HCT116 (cell line): ENCODE measurements around the gene CAMK1D.

Experiments used
- EZH2phosphoT487 ChIP-seq: fragments of 200-600 bp; IDR thresholded peaks from 2 replicates; pipeline ENCODE4 v1.6.1; 2018; ENCODE audit warnings: antibody characterized with exemption, borderline replicate concordance
- POLR2A ChIP-seq: IDR thresholded peaks from 2 replicates; pipeline ENCODE4 v1.7.0; 2011; ENCODE audit warnings: borderline replicate concordance; ENCODE audit not compliant: insufficient read depth, insufficient read length; ENCODE audit errors: extremely low read depth
- POLR2AphosphoS5 ChIP-seq: IDR thresholded peaks from 2 replicates; pipeline ENCODE4 v1.6.1; 2011; ENCODE audit warnings: mild to moderate bottlenecking, low read depth, low read length, moderate library complexity
- SIN3A ChIP-seq: IDR thresholded peaks from 2 replicates; pipeline ENCODE4 v1.6.1; 2012; ENCODE audit warnings: low read depth
- ZNF274 ChIP-seq: fragments of 200-500 bp; sonication (Bioruptor generic); IDR thresholded peaks from 2 replicates; pipeline ENCODE4 v1.6.1; 2014; ENCODE audit warnings: mild to moderate bottlenecking, low read depth, low read length, inconsistent platforms
- TF ChIP-seq, protein P1 (sequence below), 3 experiments: fragments of 200-600 bp in 1 of 3; sonication (generic) in 1 of 3; IDR thresholded peaks in 2 of 3; conservative IDR thresholded peaks in 1 of 3; 2 replicates each; pipeline ENCODE4 v1.5.1; 2012 to 2017; ENCODE audit warnings: low read depth in 2 of 3, low read length in 2 of 3, antibody characterized with exemption in 1 of 3, borderline replicate concordance in 1 of 3, control low read depth in 1 of 3, mild to moderate bottlenecking in 1 of 3, mixed read lengths in 1 of 3, mixed run types in 1 of 3, moderate library complexity in 1 of 3; ENCODE audit not compliant: insufficient read depth in 1 of 3

DNA sequence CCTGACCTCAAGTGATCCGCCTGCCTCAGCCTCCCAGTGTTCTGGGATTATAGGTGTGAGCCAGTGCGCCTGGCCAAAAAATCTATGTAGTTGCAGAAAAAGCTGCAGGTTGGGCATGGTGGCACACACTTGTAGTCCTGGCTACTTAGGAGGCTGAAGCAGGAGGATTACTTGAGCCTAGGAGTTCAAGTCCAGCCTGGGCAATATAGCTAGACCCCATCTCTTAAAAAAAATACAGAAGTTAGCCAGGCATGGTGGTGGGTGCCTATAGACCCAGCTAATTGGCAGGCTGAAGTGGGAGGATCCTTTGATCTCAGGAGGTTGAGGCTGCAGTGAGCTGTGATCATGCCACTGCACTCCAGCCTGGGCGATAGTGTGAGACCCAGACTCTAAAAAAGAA, 24.8 kb upstream of the CAMK1D start:
- TF ChIP-seq ZNF274 (no peak), SIN3A (no peak), EZH2phosphoT487 (no peak), POLR2A (no peak), POLR2AphosphoS5 (no peak)
- TF ChIP-seq, protein P1, sequence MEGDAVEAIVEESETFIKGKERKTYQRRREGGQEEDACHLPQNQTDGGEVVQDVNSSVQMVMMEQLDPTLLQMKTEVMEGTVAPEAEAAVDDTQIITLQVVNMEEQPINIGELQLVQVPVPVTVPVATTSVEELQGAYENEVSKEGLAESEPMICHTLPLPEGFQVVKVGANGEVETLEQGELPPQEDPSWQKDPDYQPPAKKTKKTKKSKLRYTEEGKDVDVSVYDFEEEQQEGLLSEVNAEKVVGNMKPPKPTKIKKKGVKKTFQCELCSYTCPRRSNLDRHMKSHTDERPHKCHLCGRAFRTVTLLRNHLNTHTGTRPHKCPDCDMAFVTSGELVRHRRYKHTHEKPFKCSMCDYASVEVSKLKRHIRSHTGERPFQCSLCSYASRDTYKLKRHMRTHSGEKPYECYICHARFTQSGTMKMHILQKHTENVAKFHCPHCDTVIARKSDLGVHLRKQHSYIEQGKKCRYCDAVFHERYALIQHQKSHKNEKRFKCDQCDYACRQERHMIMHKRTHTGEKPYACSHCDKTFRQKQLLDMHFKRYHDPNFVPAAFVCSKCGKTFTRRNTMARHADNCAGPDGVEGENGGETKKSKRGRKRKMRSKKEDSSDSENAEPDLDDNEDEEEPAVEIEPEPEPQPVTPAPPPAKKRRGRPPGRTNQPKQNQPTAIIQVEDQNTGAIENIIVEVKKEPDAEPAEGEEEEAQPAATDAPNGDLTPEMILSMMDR (IDR thresholded peaks at IDR 0.05 in 2 of 3, conservative IDR thresholded peaks at IDR 0.05 in 1 of 3; ENCODE audit: borderline replicate concordance in 1 of 3, insufficient read depth in 1 of 3, low read depth in 2 of 3, low read length in 2 of 3) = no peak
